ENCODE data around the gene SATB2.

- no peak for TF ChIP-seq CTCF (IDR thresholded peaks at IDR 0.05)
- no peak for TF ChIP-seq POLR2A (IDR thresholded peaks at IDR 0.05)
- no peak for TF ChIP-seq EP300 (IDR thresholded peaks at IDR 0.05)
These were observed 108.9 kb downstream of the SATB2 start for GRCh38 chr2:199348871-199349270.

Data from stomach (tissue), 4 donors.